ENCODE measurements around the gene CAMK1D.

- TF ChIP-seq CTCF (conservative IDR thresholded peaks at IDR 0.05; ENCODE audit: low read length) (no peak), EZH2phosphoT487 (IDR thresholded peaks at IDR 0.05; ENCODE audit: borderline replicate concordance, low read depth, low read length) (no peak)
Observed at GRCh38 chr10:12473491-12473890, 124.1 kb downstream of the CAMK1D start.

Data from OCI-LY7 (cell line).